Panc1 (cell line): ENCODE results near the gene CARM1. TPM values are rescaled to one million over a fixed set of nuclear protein-coding genes. Genes with fewer than 3 reads are reported as not detected.
A peak's percentile ranks its signal among the peaks of the same experiment; 100 is the strongest.

Experiments used
- ATAC-seq: fragments of 200-7000 bp; cut with Tn5 transposase; 2 replicates; pipeline ENCODE4 v1.9.1; 2020; ENCODE audit warnings: mild to moderate bottlenecking, moderate library complexity
- BruUV-seq: library from RNA; stranded (reverse); fragments of 400-500 nt; replicated peaks from 2 replicates; lab custom pipeline; 2021; lab: Mats Ljungman, UMichigan
- CTCF ChIA-PET: fragments of 300-600 bp; sonication (Branson Sonifier 250); formaldehyde crosslinking; loops from one replicate; lab custom pipeline; 2022; ENCODE audit warnings: antibody characterized with exemption; lab: Charles Lee
- POLR2A ChIA-PET: fragments of 300-600 bp; sonication (Branson Sonifier 250); formaldehyde crosslinking; loops from one replicate; lab custom pipeline; 2022; ENCODE audit warnings: antibody characterized with exemption; lab: Charles Lee
- DNase-seq: peaks from one replicate; pipeline ENCODE4 v3.0.0-alpha.2; 2010; ENCODE audit warnings: low read depth, low spot score
- H3K27ac ChIP-seq: 2 replicates; pipeline ENCODE4 v1.5.1; 2011; ENCODE audit warnings: mild to moderate bottlenecking, low read length, inconsistent platforms
- H3K27me3 ChIP-seq: fragments of 200-500 bp; sonication (Bioruptor generic); 2 replicates; pipeline ENCODE4 v1.6.0; 2014; ENCODE audit warnings: low read length, inconsistent platforms; ENCODE audit not compliant: control insufficient read depth, insufficient read depth
- H3K36me3 ChIP-seq: fragments of 200-500 bp; sonication (Bioruptor generic); 2 replicates; pipeline ENCODE4 v1.5.1; 2014; ENCODE audit warnings: inconsistent platforms, mild to moderate bottlenecking, low read length, moderate library complexity; ENCODE audit not compliant: control insufficient read depth, insufficient read depth
- H3K4me1 ChIP-seq: 2 replicates; pipeline ENCODE4 v1.5.1; 2011; ENCODE audit warnings: inconsistent platforms, mild to moderate bottlenecking, low read length, moderate library complexity; ENCODE audit not compliant: control insufficient read depth, insufficient read depth
- H3K4me3 ChIP-seq, 2 experiments: 2 replicates each; pipeline ENCODE4 v1.5.1; 2011 to 2012; ENCODE audit warnings: low read depth in 2 of 2, low read length in 2 of 2, mild to moderate bottlenecking in 2 of 2, inconsistent platforms in 1 of 2, moderate library complexity in 1 of 2
- H3K9me3 ChIP-seq: fragments of 200-500 bp; sonication (Bioruptor generic); 2 replicates; pipeline ENCODE4 v1.5.1; 2014; ENCODE audit warnings: low read depth, mild to moderate bottlenecking, inconsistent platforms, low read length, moderate library complexity; ENCODE audit not compliant: control insufficient read depth, insufficient read depth
- POLR2AphosphoS5 ChIP-seq: IDR thresholded peaks from 2 replicates; pipeline ENCODE4 v1.6.1; 2012; ENCODE audit warnings: mild to moderate bottlenecking, low read depth, low read length, moderate library complexity
- SIN3A ChIP-seq: IDR thresholded peaks from 2 replicates; pipeline ENCODE4 v1.6.1; 2012; ENCODE audit warnings: low read depth, mild to moderate bottlenecking, low read length, moderate library complexity, borderline replicate concordance; ENCODE audit not compliant: insufficient read depth
- TCF7L2 ChIP-seq: IDR thresholded peaks from 2 replicates; pipeline ENCODE4 v1.6.1; 2011; ENCODE audit warnings: mild to moderate bottlenecking, low read depth, low read length, inconsistent platforms
- in situ Hi-C: cut with HindIII; loops from 2 replicates; pipeline ENCODE4 v1.10.0; 2016; ENCODE audit warnings: low sequenced_read_pairs, low pct_unique_long_range_greater_than_20kb
- intact Hi-C: fragments of 100-400 bp; cut with micrococcal nuclease; formaldehyde crosslinking; loops from one replicate; pipeline ENCODE4 v1.10.0; 2022; ENCODE audit not compliant: unreplicated experiment
- total RNA-seq: library from RNA; stranded (reverse); gene quantifications from one replicate; pipeline ENCODE4 v1.2.1, GENCODE V29; 2021; ENCODE audit not compliant: unreplicated experiment
- TF ChIP-seq, protein P1 (sequence below), 2 experiments: IDR thresholded peaks; 2 replicates each; pipeline ENCODE4 v1.6.1; 2011 to 2012; ENCODE audit warnings: low read depth in 2 of 2, control low read depth in 1 of 2, low read length in 1 of 2, mild to moderate bottlenecking in 1 of 2, moderate library complexity in 1 of 2; ENCODE audit not compliant: insufficient read depth in 1 of 2
- TF ChIP-seq, protein P2 (sequence below): fragments of 450-650 bp; IDR thresholded peaks from 2 replicates; pipeline ENCODE4 v1.5.1; 2017; ENCODE audit warnings: mild to moderate bottlenecking

The CARM1 gene
- total RNA-seq, 1 experiment from 2014 or later = 44.9 TPM

DNA sequence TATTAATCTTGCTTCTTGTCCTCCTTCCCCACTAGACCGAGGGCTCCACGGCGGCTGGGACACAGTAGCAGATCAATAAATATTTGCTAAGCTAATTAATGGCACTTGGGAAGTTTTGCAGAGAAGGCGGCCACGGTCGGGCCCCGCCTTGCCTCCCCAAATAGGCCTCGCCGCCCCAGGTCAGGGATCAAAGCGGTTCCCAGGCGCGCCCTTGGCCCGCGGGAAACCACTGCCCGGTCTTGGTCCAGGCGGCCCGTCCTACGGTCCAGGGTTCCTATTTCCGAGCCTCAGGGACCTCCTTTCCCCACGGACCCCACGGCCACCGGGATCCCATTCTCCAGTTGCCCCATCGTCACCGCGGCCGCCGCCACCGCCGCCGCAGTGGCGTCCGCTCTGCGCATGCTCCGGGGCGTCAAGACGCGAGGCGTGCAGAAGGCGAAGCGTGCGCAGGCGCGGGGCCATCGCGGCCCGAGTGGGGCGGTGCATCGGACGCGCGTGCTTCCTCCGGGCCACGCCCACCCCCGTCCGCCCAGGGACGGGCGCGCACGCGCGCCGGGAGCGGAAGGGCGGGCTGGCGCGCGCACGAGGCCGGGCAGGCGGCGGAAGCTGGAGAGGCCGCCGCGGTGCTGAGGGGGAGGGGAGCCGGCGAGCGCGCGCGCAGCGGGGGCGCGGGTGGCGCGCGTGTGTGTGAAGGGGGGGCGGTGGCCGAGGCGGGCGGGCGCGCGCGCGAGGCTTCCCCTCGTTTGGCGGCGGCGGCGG, 89.1 kb downstream of the CARM1 start, which contains the start of gene SMARCA4:
TSS of gene SMARCA4 (plus strand) at position 717 of the 759 bp plus-strand sequence. CDS start 23,122 bp downstream, outside the sequence.
- ATAC-seq (peak; percentile 92), DNase-seq (peak; percentile 73)
- ChIA-PET CTCF (interaction anchor here (0.9 kb wide), 1 partner anchor 19 kb away, joined by 3 read pairs; no protein-coding TSS in a partner anchor), POLR2A (interaction anchor here (0.5 kb wide), 1 partner anchor 23 kb away, joined by 7 read pairs; no protein-coding TSS in a partner anchor)
- Histone ChIP-seq H3K27ac (peak within 1 kb of the TSS; percentile 95), H3K36me3 (peaks cover 3% of the 10 kb centered on the region; the same call in 1 of the 2 replicates), H3K27me3 (no peaks in the 10 kb centered on the region), H3K4me3 (peak within 1 kb of the TSS; percentile 90 to 94), H3K4me1 (peaks cover 10% of the 10 kb centered on the region), H3K9me3 (no peaks in the 10 kb centered on the region)
- intact Hi-C loops (no loop called here), in situ Hi-C loops (no loop called here)
- TSS peak; percentile 99 for BruUV-seq
- TF ChIP-seq SIN3A = 0 out of 2 replicates have a peak, but pooled peaks have one; percentile 11
- peak; percentile 93 for TF ChIP-seq TCF7L2
- TF ChIP-seq, protein P1, sequence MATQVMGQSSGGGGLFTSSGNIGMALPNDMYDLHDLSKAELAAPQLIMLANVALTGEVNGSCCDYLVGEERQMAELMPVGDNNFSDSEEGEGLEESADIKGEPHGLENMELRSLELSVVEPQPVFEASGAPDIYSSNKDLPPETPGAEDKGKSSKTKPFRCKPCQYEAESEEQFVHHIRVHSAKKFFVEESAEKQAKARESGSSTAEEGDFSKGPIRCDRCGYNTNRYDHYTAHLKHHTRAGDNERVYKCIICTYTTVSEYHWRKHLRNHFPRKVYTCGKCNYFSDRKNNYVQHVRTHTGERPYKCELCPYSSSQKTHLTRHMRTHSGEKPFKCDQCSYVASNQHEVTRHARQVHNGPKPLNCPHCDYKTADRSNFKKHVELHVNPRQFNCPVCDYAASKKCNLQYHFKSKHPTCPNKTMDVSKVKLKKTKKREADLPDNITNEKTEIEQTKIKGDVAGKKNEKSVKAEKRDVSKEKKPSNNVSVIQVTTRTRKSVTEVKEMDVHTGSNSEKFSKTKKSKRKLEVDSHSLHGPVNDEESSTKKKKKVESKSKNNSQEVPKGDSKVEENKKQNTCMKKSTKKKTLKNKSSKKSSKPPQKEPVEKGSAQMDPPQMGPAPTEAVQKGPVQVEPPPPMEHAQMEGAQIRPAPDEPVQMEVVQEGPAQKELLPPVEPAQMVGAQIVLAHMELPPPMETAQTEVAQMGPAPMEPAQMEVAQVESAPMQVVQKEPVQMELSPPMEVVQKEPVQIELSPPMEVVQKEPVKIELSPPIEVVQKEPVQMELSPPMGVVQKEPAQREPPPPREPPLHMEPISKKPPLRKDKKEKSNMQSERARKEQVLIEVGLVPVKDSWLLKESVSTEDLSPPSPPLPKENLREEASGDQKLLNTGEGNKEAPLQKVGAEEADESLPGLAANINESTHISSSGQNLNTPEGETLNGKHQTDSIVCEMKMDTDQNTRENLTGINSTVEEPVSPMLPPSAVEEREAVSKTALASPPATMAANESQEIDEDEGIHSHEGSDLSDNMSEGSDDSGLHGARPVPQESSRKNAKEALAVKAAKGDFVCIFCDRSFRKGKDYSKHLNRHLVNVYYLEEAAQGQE (IDR thresholded peaks at IDR 0.05; ENCODE audit: insufficient read depth in 1 of 2, low read depth in 2 of 2, low read length in 1 of 2) = peak in 1 of 2 experiments; percentile 40; a peak in 1 of 4 replicates
- peak; percentile 84 for TF ChIP-seq POLR2AphosphoS5
- TF ChIP-seq, protein P2, sequence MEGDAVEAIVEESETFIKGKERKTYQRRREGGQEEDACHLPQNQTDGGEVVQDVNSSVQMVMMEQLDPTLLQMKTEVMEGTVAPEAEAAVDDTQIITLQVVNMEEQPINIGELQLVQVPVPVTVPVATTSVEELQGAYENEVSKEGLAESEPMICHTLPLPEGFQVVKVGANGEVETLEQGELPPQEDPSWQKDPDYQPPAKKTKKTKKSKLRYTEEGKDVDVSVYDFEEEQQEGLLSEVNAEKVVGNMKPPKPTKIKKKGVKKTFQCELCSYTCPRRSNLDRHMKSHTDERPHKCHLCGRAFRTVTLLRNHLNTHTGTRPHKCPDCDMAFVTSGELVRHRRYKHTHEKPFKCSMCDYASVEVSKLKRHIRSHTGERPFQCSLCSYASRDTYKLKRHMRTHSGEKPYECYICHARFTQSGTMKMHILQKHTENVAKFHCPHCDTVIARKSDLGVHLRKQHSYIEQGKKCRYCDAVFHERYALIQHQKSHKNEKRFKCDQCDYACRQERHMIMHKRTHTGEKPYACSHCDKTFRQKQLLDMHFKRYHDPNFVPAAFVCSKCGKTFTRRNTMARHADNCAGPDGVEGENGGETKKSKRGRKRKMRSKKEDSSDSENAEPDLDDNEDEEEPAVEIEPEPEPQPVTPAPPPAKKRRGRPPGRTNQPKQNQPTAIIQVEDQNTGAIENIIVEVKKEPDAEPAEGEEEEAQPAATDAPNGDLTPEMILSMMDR = no peak

DNA sequence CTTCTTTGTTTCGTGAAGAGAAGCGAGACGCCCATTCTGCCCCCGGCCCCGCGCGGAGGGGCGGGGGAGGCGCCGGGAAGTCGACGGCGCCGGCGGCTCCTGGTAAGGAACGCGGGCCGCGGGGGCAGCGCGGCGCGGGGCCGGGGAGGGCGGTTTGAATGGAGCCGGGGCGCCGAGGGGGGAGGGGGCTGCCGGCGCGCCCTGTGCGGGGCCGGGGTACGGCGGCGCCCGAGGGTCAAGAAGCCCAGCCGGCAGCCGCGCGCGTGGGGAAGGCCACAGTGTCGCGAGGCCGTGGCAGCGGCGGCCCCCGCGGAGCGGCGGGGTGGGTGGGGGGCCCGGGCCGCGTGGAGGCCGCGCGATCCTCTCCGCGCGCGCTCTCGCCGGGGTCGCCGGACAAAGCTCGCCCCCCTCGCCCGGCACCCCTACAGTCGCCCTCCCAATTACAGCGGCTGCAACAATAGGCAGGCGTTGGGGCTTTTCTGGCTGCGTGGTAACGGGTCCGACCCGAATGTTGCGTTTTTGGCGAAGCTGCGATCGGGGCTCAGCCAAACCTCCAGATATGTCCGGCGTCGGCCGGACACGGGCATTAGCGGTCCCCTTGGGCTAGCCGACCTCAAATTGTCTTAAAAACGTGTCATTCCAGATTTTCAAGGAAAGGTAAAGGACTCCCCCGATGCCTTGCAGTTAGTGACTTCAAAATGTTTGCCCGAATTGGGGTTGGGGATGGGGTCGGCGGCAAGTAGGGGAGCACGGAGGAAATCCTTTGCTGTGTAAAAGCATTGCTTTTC, 89.9 kb downstream of the CARM1 start:
- POLR2A ChIA-PET = no interaction called here

More for the DNA sequence above, 89.9 kb downstream of the CARM1 start:
- TF ChIP-seq, protein P1 (IDR thresholded peaks at IDR 0.05; ENCODE audit: insufficient read depth in 1 of 2, low read depth in 2 of 2, low read length in 1 of 2) = no peak
- no peak for TF ChIP-seq TCF7L2
- TF ChIP-seq SIN3A = peak; percentile 43; the same call in 1 of the 2 replicates
- no peak; the same call in 1 of the 2 replicates for TF ChIP-seq POLR2AphosphoS5
- TF ChIP-seq, protein P2 = no peak
- BruUV-seq = no TSS peak
- Histone ChIP-seq H3K36me3 (peaks cover 3% of the 10 kb centered on the region; the same call in 1 of the 2 replicates), H3K27me3 (no peaks in the 10 kb centered on the region), H3K4me1 (peaks cover 10% of the 10 kb centered on the region), H3K27ac (peak overlapping the region; percentile 95), H3K9me3 (no peaks in the 10 kb centered on the region), H3K4me3 (peak overlapping the region; percentile 90 to 94)
- in situ Hi-C loops = no loop called here
- DNase-seq = no peak
- intact Hi-C loops = no loop called here
- CTCF ChIA-PET = no interaction called here
- peak; percentile 69 for ATAC-seq
